Measurements from ENCODE around the gene SRSF1.

The SRSF1 gene

DNA sequence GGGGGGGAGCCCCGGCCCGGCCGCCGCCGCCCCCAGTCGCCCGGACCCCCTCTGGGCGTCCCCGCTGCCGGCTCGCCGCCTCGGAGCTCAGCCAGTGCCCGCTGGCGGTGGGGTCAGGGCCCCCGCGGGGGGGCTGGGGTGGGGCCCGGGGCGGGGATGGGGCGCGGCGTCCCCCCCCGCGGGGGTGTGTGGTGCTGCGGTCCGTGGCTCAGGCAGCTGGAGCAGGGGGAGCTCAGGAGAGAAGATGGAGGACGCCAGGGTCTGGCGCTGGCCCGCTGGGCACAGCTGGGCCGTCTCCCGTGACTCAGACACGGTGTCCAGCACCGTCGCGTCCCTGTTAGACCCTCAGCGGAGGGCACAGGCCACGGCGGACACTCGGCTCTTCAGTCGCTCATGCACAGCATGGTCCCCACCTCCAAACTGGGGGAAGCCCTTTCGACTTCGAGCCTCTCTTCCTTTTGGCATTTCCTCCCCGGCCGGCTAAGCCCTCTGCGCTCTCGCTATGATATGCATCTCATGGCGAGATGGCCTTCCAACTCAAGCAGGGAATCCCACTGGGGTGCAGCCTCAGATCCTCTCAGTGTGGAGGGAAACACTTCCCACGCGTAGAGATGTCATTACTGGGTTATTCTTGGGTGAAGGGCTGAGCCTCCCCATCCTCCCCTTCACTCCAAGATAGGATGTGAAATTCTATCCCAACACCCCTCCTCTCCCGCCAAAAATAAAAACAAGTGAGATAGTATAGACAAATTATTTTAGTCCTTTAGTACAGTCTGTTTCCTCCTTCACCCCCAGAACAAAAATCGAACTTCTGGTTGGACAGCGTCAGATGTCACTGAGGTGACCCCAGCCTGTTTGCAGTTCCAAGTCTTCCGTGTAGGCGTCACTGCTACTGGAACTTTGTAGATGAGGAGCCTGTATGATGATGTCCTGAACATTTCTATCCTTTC is 18.5 kb downstream of the SRSF1 start:
- TF ChIP-seq EZH2phosphoT487 (IDR thresholded peaks at IDR 0.05; ENCODE audit: low read depth), result no peak
- TF ChIP-seq, protein P1, sequence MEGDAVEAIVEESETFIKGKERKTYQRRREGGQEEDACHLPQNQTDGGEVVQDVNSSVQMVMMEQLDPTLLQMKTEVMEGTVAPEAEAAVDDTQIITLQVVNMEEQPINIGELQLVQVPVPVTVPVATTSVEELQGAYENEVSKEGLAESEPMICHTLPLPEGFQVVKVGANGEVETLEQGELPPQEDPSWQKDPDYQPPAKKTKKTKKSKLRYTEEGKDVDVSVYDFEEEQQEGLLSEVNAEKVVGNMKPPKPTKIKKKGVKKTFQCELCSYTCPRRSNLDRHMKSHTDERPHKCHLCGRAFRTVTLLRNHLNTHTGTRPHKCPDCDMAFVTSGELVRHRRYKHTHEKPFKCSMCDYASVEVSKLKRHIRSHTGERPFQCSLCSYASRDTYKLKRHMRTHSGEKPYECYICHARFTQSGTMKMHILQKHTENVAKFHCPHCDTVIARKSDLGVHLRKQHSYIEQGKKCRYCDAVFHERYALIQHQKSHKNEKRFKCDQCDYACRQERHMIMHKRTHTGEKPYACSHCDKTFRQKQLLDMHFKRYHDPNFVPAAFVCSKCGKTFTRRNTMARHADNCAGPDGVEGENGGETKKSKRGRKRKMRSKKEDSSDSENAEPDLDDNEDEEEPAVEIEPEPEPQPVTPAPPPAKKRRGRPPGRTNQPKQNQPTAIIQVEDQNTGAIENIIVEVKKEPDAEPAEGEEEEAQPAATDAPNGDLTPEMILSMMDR (IDR thresholded peaks at IDR 0.05; ENCODE audit: low read depth, low read length), result no peak
- peak overlapping the region; percentile 19 for H3K27ac ChIP-seq (ENCODE audit: low read length)
- peak overlapping the region; percentile 94 for H3K4me2 ChIP-seq (ENCODE audit: low read length)
- H4K20me1 ChIP-seq (ENCODE audit: insufficient read depth, low read length), result peaks cover 32% of the 10 kb centered on the region
- peaks cover 10% of the 10 kb centered on the region for H3K36me3 ChIP-seq (replicated peaks; ENCODE audit: low read depth, low read length)
- H3K4me3 ChIP-seq (ENCODE audit: low read length), result peak overlapping the region; percentile 95
- peaks cover 27% of the 10 kb centered on the region for H3K4me1 ChIP-seq (ENCODE audit: low read length)
- H2AFZ ChIP-seq (ENCODE audit: low read depth, low read length), result peak overlapping the region; percentile 5; the same call in 1 of the 2 replicates
- H3K79me2 ChIP-seq (ENCODE audit: low read length), result peaks cover 40% of the 10 kb centered on the region
- H3K9ac ChIP-seq (ENCODE audit: low read length), result peak overlapping the region; percentile 78
- no peaks in the 10 kb centered on the region for H3K9me3 ChIP-seq (ENCODE audit: insufficient read depth, low read length)
- H3K27me3 ChIP-seq (ENCODE audit: low read depth, low read length), result no peaks in the 10 kb centered on the region

DNA sequence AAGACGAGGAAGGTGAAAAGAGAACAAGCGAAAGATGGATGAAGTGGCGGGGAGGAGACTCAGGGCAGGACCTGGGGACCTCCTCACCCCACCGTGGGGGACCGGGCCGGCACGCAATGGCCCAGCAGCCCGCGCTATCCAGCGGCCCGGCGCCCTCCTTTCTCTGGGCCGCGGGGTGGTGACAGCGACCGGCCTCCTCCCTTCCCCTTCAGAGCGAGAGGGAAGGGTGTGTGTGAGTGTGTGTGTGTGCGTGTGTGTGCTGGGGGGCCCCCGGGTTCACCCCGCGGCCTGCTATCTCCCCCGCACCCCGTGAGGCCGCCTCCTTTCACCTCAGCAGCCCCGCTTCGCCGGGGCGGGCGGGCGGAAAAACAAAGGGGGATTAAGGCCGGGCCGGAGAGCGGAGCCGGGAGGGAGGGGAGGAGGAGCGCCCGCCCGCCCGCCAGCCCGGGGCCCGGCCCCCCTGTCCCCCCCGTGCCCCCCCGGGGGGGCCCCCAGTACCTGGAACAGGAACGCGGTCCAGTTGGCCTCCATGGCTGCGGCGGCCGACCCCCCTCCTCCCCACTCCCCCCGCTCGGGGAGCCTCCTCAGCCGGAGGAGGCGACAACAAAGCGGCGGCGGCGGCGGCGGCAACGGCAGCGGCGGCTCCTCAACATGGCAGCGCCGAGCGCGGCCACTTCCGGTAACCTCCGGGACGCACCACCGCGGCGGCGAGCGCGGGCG is 19.3 kb downstream of the SRSF1 start, which contains the start of gene VEZF1:
TSS of gene VEZF1 (minus strand) at position 674 of the 720 bp plus-strand sequence. CDS start at position 531, 143 bp downstream.
- Histone ChIP-seq H3K36me3 (replicated peaks; ENCODE audit: low read depth, low read length) (peaks cover 10% of the 10 kb centered on the region), H3K4me2 (ENCODE audit: low read length) (peak within 1 kb of the TSS; percentile 94), H3K79me2 (ENCODE audit: low read length) (peaks cover 45% of the 10 kb centered on the region), H3K9me3 (ENCODE audit: insufficient read depth, low read length) (no peaks in the 10 kb centered on the region), H3K4me1 (ENCODE audit: low read length) (peaks cover 20% of the 10 kb centered on the region), H3K27ac (ENCODE audit: low read length) (peak within 1 kb of the TSS; percentile 53), H3K27me3 (ENCODE audit: low read depth, low read length) (no peaks in the 10 kb centered on the region), H2AFZ (ENCODE audit: low read depth, low read length) (peak within 1 kb of the TSS; percentile 5; the same call in 1 of the 2 replicates), H4K20me1 (ENCODE audit: insufficient read depth, low read length) (peaks cover 41% of the 10 kb centered on the region), H3K9ac (ENCODE audit: low read length) (peak within 1 kb of the TSS; percentile 78), H3K4me3 (ENCODE audit: low read length) (peak within 1 kb of the TSS; percentile 95)
- TF ChIP-seq, protein P1 (IDR thresholded peaks at IDR 0.05; ENCODE audit: low read depth, low read length), result no peak
- TF ChIP-seq EZH2phosphoT487 (IDR thresholded peaks at IDR 0.05; ENCODE audit: low read depth), result no peak

GRCh38 chr17:57986841-57987580 is 20.0 kb downstream of the SRSF1 start:
- H3K9ac ChIP-seq (ENCODE audit: low read length), result peak overlapping the region; percentile 78
- H3K36me3 ChIP-seq (replicated peaks; ENCODE audit: low read depth, low read length), result peaks cover 14% of the 10 kb centered on the region
- TF ChIP-seq, protein P1 (IDR thresholded peaks at IDR 0.05; ENCODE audit: low read depth, low read length), result no peak
- TF ChIP-seq EZH2phosphoT487 (IDR thresholded peaks at IDR 0.05; ENCODE audit: low read depth), result no peak
- H4K20me1 ChIP-seq (ENCODE audit: insufficient read depth, low read length), result peaks cover 48% of the 10 kb centered on the region
- H3K4me2 ChIP-seq (ENCODE audit: low read length), result peak overlapping the region; percentile 93
- H3K4me1 ChIP-seq (ENCODE audit: low read length), result peaks cover 17% of the 10 kb centered on the region
- no peak overlapping the region for H2AFZ ChIP-seq (ENCODE audit: low read depth, low read length)
- H3K27me3 ChIP-seq (ENCODE audit: low read depth, low read length), result no peaks in the 10 kb centered on the region
- H3K79me2 ChIP-seq (ENCODE audit: low read length), result peaks cover 52% of the 10 kb centered on the region
- peak overlapping the region; percentile 95 for H3K4me3 ChIP-seq (ENCODE audit: low read length)
- H3K9me3 ChIP-seq (ENCODE audit: insufficient read depth, low read length), result no peaks in the 10 kb centered on the region
- peak overlapping the region; percentile 53 for H3K27ac ChIP-seq (ENCODE audit: low read length)
